HG03354 (cell line): Measurements from ENCODE around the gene EDAR.

Source experiments
- ATAC-seq: cut with Tn5 transposase; IDR thresholded peaks from one replicate; pipeline ENCODE4 v1.9.1; 2021; ENCODE audit warnings: mild to moderate bottlenecking; ENCODE audit not compliant: unreplicated experiment, poor library complexity, severe bottlenecking

EDAR gene

DNA sequence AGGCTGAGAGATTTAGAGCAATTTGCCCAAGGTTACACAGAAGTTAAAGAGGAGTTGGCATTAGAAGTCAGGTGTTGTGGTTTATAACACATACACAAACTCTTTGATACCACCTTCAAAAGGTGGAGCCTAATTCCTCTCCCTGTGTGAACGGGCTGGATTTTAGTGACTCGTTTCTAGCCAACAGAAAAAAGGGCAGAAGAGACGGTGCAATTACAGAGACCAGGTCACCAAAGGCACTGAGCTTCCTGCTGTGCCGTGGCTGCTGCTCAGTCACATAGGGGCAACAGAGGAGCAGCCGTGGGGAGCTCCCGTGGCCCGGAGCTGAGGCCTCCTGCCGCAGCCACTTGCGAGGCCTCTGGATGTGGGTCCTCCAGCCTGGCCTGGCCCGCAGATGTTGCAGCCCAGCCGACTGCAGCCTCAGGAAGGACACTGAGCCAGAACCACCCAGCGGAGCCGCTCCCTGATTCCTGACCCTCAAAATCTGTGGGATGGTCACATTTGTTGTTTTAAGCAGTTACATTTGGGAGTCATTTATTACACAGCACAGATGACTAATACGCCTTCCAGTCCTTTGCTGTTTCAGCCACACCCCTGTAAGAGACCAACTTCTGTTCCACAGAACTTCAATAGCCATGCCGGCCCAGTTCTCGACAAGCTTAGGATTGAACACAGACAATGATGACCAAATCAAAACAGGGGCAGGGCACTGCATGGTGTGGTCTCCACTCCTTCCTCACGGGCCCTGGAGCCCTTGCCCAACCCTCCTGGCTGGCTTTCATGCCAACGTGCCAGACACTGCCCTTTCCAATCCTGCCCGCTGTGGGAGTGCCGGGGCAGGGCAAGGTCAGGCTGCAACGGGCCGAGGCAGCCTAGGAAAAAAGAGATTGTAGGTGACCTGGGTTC lies 17.1 kb downstream of the EDAR start:
- no peak for ATAC-seq

DNA sequence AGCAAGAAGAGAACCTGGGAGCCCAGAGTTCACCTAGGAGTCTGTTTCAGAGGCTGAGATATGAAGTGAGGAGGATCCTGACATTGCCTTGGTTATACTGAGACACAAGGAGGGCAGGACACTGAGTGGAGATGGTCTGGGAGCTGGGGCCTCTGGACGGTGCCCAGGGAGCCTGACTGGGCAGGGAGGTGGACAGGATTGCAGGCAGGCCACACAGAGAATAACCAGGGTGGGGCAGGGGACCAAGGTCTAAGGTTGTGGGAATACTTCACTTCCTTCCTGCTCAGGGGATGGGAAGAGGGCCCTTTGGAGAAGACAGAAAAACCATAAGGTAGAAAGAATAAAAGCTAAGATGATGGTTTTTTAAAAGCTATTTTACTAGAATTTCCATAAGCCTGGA lies 18.7 kb downstream of the EDAR start:
- ATAC-seq: no peak

DNA sequence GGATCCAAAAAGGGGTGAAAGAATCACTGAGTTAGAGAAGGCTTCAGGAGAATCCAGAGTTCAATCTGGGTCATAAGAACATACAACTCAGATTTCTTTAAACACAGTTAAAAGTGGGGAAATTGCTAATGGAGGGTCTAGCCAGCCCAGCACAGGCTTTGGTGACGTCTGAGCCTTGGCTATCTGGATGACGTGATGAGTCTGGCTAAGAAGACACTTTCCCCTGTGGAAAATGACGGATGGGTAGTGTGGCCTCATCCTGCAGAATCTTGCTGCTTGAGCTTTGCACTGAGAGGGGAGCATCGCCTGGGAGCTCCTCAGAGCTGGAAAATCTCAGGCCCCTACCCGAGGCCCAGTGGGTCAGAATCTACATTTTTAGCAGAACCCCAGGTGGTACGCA lies 19.2 kb downstream of the EDAR start:
- no peak for ATAC-seq

DNA sequence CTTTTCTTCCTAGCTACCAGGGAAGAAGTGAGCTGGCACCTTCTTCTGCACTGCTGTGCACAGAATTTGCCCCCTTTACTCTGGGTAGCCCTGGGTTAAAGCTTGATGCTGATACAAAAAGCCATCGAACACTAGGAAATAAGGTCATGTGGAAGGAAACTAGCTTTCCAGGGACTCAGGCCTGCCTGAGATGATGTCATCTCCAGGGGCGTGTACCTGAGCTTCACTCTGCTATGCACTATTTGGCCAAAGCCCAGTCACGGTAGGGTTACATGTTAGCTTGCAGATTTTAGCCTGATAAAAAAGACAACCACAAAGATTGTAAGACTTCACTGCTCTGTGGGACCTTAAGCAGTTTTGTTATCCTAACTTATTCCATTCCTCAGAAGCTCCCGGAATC lies 20.4 kb downstream of the EDAR start:
- ATAC-seq: no peak

DNA sequence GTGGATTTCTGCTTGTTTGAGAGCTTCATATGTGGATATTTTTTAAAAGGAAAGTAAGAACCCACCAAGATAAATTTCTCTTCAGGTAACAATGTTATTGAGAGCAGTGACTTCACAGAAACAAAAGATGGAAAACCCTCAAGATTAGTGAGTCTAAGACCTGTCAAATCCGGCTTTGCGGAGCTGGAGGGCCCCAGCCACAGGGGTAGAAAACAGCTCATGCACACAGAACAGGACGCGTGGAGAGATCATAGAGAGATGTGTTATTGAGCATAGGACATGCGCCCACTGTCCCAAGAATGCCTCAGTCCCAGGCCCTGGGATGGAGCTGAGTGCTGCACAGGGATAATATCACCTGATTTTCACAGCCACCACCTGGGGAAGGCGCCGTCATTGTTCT lies 21.3 kb downstream of the EDAR start:
- ATAC-seq: no peak

DNA sequence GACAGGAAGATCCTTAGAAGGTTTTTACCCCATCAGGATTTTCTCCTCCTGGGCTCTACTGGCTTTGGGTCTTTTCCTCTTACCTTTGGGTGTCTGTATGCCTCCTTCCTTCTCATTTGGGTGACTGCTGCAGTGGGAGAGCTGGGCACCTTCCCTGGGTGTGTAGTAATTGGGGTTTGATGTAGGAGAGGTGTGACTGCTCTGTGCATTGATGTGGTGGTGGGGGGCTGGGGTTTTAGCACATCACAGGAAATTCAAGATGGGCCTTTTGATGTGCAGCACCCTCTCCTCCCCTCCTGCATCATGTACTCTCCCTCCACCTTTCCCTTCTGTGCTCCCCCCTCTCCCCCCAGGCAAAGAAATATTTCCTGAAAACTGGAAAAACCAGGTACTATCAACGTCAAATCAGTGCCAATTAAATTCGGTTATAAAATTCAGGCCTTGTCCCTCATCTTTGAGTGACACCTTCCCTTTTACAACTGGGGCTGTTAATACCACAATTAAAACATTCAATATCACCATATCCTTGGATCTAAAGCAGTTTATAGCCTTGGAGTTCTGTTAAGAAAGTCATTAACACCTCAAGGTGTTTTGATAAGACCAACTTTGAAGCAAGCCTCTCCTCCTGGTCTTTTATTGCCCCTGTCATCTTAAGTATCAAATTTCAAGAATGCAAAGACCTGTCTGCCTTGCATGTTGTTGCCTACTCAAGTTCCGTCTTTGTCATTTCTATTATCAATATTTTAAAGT lies 23.3 kb downstream of the EDAR start:
- no peak for ATAC-seq

DNA sequence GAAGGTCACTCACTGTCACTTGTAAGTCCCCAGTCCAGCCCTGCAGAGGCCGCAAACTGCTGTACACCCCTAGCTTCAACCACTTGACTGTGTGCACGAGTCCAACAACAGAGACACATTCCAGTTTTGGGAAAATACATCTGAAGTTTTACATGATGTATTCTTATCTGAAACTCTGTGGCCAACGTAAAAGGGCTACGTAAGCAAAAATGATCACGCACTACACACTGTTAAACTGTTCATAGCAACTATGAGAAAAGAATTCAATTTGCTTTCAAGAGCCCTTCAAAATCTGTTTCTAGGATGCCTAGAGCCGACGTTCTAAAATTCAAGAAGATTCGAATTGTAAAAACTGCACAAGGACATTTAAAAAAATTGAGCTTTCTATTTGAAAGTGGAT lies 26.0 kb downstream of the EDAR start:
- ATAC-seq: no peak

DNA sequence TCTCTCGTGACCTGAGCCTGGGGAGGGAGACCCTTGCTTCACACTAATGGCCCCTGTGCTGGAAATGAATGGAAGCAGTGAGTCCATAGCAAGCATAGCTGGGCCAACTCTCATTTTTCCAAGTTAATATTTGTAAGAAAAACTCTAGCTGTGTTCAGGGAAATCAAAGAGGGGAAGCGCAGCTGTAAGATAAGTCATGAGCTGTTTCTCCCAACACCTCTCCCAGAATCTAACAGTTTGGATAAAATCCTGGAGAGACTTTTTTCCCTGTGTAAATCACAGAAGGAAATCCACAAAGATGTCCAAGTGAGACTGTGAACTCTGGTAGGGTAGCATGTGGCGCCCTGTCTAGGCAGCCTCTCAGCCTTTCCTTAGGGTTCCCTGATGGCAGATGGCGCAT lies 27.2 kb downstream of the EDAR start:
- ATAC-seq: no peak

DNA sequence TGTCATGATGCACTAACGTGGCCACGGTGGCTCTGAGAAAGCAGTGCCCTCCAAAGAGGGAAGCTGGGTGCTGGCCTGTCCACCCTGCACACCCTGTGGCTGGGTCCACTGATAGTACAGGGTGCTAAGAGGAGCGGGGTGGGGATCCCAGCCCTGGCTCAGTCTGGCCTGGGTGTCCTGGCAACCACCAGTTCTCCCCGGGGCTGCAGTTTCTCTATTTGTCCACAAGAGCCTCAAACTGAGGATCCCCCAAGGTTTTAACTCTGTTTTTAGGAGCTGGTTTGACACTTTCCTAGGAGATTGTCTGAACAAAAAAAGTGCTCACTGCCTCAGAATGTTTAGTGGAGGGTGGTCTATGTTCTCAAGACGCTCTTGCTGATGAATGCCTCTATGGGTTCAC lies 29.0 kb downstream of the EDAR start:
- no peak for ATAC-seq

DNA sequence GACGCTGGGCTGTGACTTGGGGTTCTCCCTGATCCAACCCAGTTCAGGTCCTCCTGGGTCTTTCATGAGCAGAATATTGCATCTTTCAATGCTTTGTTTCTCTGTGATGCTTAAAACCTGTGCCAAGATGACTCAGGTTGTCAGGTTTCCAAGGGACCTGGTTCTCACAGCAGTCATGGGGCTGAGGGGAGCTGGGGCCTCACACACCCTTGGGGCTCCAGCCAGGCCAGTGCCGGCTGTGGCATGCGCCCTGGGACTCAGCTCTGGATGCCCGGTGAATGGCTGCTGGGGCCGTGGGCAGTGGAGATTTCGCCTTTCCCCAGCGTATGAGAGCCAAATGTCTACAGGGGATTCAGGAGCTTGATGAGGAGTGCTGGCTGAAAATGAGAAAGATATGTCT lies 29.6 kb downstream of the EDAR start:
- no peak for ATAC-seq

DNA sequence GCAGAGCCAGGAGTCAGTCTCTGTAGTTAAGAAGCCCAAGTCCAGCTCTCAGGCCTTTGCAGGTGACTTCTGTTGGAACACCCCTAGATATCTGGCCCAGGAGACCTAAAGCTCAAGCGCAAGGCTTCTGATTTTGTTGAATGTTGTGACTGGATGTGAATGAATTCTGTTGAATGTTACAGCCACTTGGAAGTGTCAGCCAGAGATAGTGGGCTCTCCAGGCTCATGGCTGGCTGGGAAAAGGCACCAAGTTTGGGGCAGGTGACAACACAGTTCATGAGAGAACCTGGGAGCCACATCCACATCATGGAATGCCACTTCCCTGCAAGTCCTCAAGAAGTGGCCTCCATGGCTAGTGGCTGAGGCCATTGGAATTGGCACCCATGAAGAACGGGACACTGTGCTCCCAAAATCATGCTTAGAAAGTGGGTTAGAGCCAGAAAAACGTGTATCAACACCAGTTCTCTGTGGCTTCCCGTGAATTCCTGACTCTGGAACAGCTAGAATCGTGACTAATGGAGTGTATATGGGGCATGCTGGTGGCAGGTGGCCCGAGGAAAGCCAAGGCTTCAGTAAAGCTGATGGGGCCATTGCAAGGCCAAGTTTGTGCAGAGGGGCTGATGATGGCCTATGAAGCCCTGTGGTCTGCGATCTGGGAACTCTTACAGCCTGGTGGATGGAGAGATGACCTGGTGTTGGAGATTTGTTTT lies 30.2 kb downstream of the EDAR start:
- no peak for ATAC-seq

DNA sequence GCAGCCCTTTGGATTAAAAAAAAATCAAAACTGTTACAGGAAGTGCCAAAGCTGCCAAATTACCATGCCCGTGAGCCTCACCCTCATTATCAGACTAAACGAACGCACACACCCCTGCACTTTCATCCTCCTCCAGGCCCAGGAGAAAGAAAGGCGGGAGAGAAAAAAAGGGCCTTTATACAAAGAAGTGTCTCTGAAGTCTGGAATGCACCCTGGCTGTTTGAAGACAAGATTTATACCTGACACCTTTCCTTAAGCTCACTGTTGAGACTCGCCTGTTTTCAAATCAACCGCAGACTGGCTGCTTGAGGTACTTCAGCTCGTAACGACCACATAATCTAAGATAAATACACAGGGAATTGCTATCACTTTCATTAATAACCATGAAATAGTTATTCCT lies 31.0 kb downstream of the EDAR start:
- ATAC-seq: no peak

DNA sequence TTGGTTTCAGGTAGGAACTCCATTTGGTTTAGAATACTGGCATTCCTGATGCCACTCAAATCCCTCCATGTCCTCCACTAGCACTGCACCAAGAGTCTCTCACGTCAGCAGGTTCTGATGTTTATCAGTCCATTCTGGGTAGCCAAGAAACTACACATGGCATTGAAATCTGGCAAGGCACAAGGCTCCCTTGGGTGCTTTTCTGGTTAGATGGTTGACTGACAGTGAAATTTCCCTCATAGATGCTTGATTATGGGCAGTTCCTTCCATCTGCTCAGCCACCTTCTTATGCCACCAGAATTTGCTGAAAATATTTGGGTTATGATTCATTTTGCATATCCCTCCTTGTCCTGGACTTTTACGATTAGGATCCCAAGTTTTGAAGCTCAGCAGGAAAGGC lies 32.6 kb downstream of the EDAR start:
- ATAC-seq: no peak

DNA sequence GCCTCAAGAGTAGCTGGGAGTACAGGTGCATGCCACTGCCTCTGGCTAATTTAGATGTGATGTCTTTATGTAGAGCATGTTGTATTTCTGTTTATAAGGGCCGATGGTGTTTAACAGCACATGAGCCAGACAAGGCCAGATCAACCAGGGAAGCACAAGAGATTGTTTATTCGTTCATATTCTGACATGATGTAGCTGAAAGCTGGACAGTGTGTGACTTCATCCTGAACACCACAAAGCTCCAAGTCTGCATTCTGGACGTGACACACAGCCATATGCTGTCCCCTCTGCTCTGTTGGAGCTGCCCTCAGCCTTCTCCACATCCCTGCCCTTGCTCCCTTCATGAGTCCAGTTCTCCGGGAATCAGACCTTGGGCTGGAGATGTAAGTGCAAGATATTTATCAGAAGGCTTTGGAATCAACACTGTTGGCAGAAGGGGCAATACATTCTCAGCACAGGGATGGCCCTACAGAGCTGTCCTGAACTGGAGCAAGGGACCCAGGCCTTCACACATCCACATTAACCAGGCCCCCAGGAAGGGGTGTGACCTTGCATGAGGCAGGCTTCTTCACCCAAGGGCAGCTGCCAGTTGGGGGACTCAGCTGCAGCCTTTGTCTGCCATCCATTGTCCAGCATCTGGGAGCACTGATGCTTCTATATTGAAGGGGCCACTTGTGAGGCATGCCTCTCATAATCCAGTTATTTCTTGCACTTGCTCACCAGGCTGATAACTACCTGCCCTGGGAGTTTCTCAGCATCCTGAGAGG lies 38.5 kb downstream of the EDAR start:
- no peak for ATAC-seq

DNA sequence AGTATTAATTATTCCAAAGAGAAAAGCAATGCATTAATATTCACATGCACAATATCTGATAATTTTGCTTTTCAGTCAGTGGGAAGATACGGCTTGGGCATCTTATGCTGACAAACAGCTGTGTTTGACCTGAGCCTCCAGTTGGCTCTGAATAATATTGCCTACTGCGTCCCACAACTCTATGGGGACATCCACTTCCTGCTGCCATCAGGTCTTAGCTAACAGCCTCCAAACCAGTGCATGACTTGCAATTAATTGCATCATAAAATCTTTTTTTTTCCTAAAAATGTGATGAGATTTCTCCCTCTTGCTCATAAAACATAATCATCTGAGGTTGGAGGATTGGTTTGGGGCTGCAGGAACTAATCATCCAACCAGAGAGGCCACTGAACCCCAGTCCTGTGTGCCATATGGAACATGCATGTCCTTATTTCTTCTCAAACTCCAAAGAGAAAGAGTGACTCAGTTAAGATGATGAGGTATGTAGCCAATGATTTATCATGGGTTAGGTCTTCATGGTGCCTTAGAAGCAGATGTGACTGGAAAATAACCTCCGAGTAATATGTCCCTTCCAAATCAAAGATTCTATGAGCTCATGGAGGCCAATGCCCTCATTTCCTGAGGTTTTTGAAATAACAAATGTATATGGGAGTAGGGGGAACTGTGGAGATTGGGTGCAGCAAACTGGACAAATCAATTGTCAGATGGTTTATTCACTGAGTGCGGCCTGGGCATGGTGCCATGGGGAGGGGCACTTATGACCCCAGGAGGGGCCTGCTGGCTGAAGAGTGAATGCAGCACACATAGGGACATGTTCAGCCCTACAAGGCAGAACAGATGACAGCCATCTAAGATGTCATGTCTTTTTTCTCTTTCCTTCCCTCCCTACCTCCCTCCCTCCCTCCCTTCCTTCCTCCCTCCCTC lies 39.4 kb downstream of the EDAR start:
- no peak for ATAC-seq

DNA sequence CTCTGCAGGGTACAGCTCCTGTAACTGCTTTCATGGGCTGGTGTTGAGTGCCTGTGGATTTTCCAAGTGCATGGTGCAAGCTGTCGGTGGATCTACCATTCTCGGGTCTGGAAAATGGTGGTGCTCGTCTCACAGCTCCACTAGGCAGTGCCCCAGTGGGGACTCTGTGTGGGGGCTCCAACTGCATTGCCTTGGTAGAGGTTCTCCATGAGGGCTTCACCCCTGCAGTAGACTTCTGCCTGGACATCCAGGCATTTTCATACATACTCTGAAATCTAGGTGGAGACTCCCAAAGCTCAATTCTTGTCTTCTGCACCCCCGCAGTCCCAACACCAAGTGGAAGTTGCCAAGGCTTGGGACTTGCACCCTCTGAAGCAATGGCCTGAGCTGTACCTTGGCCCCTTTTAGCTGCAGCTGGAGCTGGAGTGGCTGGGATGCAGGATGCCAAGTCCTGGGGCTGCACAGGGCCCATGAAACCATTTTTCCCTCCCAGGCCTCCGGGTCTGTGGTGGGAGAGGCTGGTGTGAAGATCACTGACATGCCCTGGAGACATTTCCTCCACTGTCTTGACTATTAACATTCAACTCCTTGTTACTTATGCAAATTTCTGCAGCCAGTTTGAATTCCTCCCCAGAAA lies 41.6 kb downstream of the EDAR start:
- no peak for ATAC-seq

DNA sequence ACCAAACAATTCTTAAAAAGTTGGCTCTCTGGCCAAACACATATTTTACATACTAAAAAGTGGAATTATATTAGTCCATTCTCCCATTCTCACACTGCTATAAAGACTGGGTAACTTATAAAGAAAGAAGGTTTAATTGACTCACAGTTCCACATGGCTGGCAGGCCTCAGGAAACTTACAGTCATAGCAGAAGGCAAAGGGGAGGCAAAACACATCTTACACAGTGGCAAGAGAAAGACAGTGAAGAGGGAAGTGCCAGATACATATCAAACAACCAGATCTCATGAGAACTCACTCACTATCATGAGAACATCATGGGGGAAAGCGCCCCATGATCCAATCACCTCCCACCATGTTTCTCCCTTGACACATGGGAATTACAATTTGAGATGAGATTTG lies 42.6 kb downstream of the EDAR start:
- ATAC-seq: no peak

DNA sequence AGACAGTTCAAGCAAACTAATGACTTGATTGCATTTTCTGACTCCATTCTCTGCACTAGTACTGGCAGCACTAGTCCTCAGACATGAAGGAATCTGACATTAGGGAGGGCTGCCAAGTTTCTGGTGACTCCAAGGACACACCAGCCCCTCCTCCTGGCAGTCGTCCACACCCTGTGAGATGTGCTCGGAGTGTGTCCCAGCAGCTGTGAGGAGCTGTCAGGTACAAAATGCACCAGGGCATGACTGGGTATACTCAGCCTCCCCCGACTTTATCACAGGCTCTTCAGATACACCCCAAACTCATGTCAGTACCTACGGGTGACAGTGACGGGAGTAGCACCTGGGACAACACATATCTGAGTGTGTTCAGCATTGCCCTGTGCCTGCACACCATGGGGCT lies 43.1 kb downstream of the EDAR start:
- ATAC-seq: no peak
